Endothelial cell of umbilical vein (primary cell): ENCODE data around the gene COG5. TPM values are rescaled to one million over a fixed set of nuclear protein-coding genes. Genes with fewer than 3 reads are reported as not detected.

Experiments used
- BruUV-seq: library from RNA; stranded (reverse); fragments of 400-500 nt; replicated peaks from 2 replicates; lab custom pipeline; 2021; lab: Mats Ljungman, UMichigan
- CTCF ChIA-PET: fragments of 300-600, 350-600 bp; sonication (Branson Sonifier 250); formaldehyde crosslinking; loops from one replicate; lab custom pipeline; 2021; ENCODE audit warnings: antibody characterized with exemption, inconsistent platforms; lab: Charles Lee
- POLR2A ChIA-PET: fragments of 300-600, 350-600 bp; sonication (Branson Sonifier 250); formaldehyde crosslinking; loops from one replicate; lab custom pipeline; 2021; ENCODE audit warnings: antibody characterized with exemption, inconsistent platforms; lab: Charles Lee
- DNase-seq: peaks from one replicate; pipeline ENCODE4 v3.0.0-alpha.2; 2011; ENCODE audit warnings: low read depth, low spot score
- FAIRE-seq: peaks from 2 replicates; lab custom pipeline; 2011; peaks lifted over from hg19 to GRCh38; lab: Jason Lieb, UNC
- H2AFZ ChIP-seq: 2 replicates; pipeline ENCODE4 v1.6.0; 2012; ENCODE audit warnings: low read depth, low read length, control low read depth, inconsistent platforms
- H3K27ac ChIP-seq: 2 replicates; pipeline ENCODE4 v1.5.1; 2011; ENCODE audit warnings: low read depth, mild to moderate bottlenecking, control low read depth, low read length, moderate library complexity; ENCODE audit not compliant: insufficient read depth
- H3K27me3 ChIP-seq, 2 experiments: 2 replicates each; pipeline versions ENCODE4 v1.6.0 to v1.6.1; 2011; ENCODE audit warnings: low read length in 2 of 2, mixed read lengths in 1 of 2; ENCODE audit not compliant: control insufficient read depth in 2 of 2, insufficient read depth in 2 of 2
- H3K36me3 ChIP-seq, 2 experiments: 2 replicates in 1 of 2; 3 replicates in 1 of 2; pipeline ENCODE4 v1.5.1; 2011; ENCODE audit warnings: low read length in 2 of 2, mild to moderate bottlenecking in 1 of 2, moderate library complexity in 1 of 2; ENCODE audit not compliant: control insufficient read depth in 2 of 2, insufficient read depth in 2 of 2; ENCODE audit errors: extremely low read depth in 1 of 2
- H3K4me1 ChIP-seq: 3 replicates; pipeline ENCODE4 v1.5.1; 2011; ENCODE audit warnings: mild to moderate bottlenecking, low read length; ENCODE audit not compliant: control insufficient read depth, insufficient read depth; ENCODE audit errors: extremely low read depth
- H3K4me2 ChIP-seq: 2 replicates; pipeline ENCODE4 v1.6.1; 2011; ENCODE audit warnings: low read length, control low read depth, mixed read lengths; ENCODE audit not compliant: insufficient read depth
- H3K4me3 ChIP-seq, 3 experiments: fragments of 200-600 bp in 1 of 3; sonication (generic), shearing (Covaris generic) in 1 of 3; replicated peaks in 1 of 3; 2 replicates each; pipeline ENCODE4 v1.5.1; 2011 to 2016; ENCODE audit warnings: control low read depth in 3 of 3, low read length in 3 of 3, mild to moderate bottlenecking in 2 of 3, inconsistent platforms in 1 of 3, low read depth in 1 of 3, moderate library complexity in 1 of 3; ENCODE audit not compliant: insufficient read depth in 1 of 3
- H3K79me2 ChIP-seq: 2 replicates; pipeline ENCODE4 v1.6.0; 2012; ENCODE audit warnings: low read length, inconsistent platforms; ENCODE audit not compliant: control insufficient read depth, insufficient read depth
- H3K9ac ChIP-seq: replicated peaks from 2 replicates; pipeline ENCODE3; 2011; ENCODE audit warnings: low read length, control low read depth; ENCODE audit not compliant: insufficient read depth; ENCODE audit errors: extremely low read depth
- H3K9me1 ChIP-seq: replicated peaks from 3 replicates; pipeline ENCODE4 v1.6.0; 2011; ENCODE audit warnings: mild to moderate bottlenecking, low read length; ENCODE audit not compliant: control insufficient read depth, insufficient read depth; ENCODE audit errors: extremely low read depth
- H3K9me3 ChIP-seq: replicated peaks from 2 replicates; pipeline ENCODE4 v1.5.1; 2012; ENCODE audit warnings: low read length, inconsistent platforms; ENCODE audit not compliant: control insufficient read depth, insufficient read depth
- H4K20me1 ChIP-seq: replicated peaks from 2 replicates; pipeline ENCODE3; 2011; ENCODE audit warnings: mild to moderate bottlenecking, low read length; ENCODE audit not compliant: control insufficient read depth, insufficient read depth; ENCODE audit errors: extremely low read depth
- CTCF ChIP-seq, 2 donors: IDR thresholded peaks; 1 replicate in 1 of 2; 2 replicates in 1 of 2; pipeline ENCODE4 v1.5.1; 2011; ENCODE audit warnings: low read length in 2 of 2, mild to moderate bottlenecking in 2 of 2, moderate library complexity in 2 of 2, control low read depth in 1 of 2, inconsistent platforms in 1 of 2, low read depth in 1 of 2; ENCODE audit not compliant: insufficient read depth in 1 of 2; ENCODE audit errors: extremely low read depth in 1 of 2
- EZH2 ChIP-seq: IDR thresholded peaks from 2 replicates; pipeline ENCODE4 v1.6.1; 2012; ENCODE audit warnings: borderline replicate concordance, low read depth, mild to moderate bottlenecking, moderate library complexity, low read length, inconsistent platforms; ENCODE audit not compliant: severe bottlenecking
- FOS ChIP-seq: IDR thresholded peaks from 2 replicates; pipeline ENCODE4 v1.6.1; 2011; ENCODE audit warnings: mild to moderate bottlenecking, low read length, moderate library complexity, borderline replicate concordance; ENCODE audit not compliant: insufficient read depth
- GATA2 ChIP-seq: IDR thresholded peaks from 2 replicates; pipeline ENCODE4 v1.7.0; 2011; ENCODE audit warnings: low read depth, mild to moderate bottlenecking, moderate library complexity, mixed read lengths, low read length; ENCODE audit not compliant: insufficient read length, insufficient read depth
- JUN ChIP-seq: IDR thresholded peaks from 2 replicates; pipeline ENCODE4 v1.6.1; 2011; ENCODE audit warnings: borderline replicate concordance, low read depth; ENCODE audit not compliant: insufficient read length, insufficient read depth
- MAX ChIP-seq: IDR thresholded peaks from 2 replicates; pipeline ENCODE4 v1.6.1; 2011; ENCODE audit not compliant: insufficient read depth, insufficient read length
- MYC ChIP-seq: IDR thresholded peaks from one replicate; pipeline ENCODE4 v1.6.1; 2011; ENCODE audit warnings: mild to moderate bottlenecking, low read depth, low read length
- dilution Hi-C: fragments of 300-500 bp; cut with MboI; formaldehyde crosslinking; loops from one replicate; pipeline ENCODE4 v1.15.0; 2019; ENCODE audit warnings: low sequenced_read_pairs; ENCODE audit not compliant: extremely low pct_ligation_motif_present
- intact Hi-C: fragments of 100-400 bp; cut with micrococcal nuclease; formaldehyde crosslinking; loops from one replicate; pipeline ENCODE4 v1.10.0; 2022
- polyA plus RNA-seq, 4 experiments: library from polyadenylated mRNA; depleted of rRNA in 3 of 4; stranded (reverse) in 3 of 4; unstranded in 1 of 4; fragments of >200 nt; gene quantifications; 2 replicates each; pipeline versions ENCODE4 v1.2.1 to v1.2.3, GENCODE V29; 2011 to 2012; ENCODE audit warnings: missing spikeins in 1 of 4
- total RNA-seq: library from RNA; stranded (reverse); gene quantifications from 2 replicates; pipeline ENCODE4 v1.2.3, GENCODE V29; 2021

Gene COG5
- total and polyA plus RNA-seq, 2 donors (not counting 3 experiments of a cell fraction or from before 2014, with no cell fraction given) = 18.8 to 45.3 TPM

GRCh38 chr7:107505997-107506673, 57.6 kb downstream of the COG5 start:
- FAIRE-seq (no peak), DNase-seq (no peak)
- no TSS peak for BruUV-seq
- Histone ChIP-seq H3K9ac (no peak overlapping the region), H3K79me2 (no peaks in the 10 kb centered on the region), H4K20me1 (no peaks in the 10 kb centered on the region), H3K27me3 (no peaks in the 10 kb centered on the region), H3K9me1 (no peaks in the 10 kb centered on the region), H3K4me2 (no peak overlapping the region), H3K27ac (no peak overlapping the region), H2AFZ (no peak overlapping the region), H3K9me3 (no peaks in the 10 kb centered on the region), H3K4me3 (no peak overlapping the region), H3K4me1 (peaks cover 3% of the 10 kb centered on the region), H3K36me3 (no peaks in the 10 kb centered on the region)
- TF ChIP-seq FOS (no peak), JUN (no peak), MAX (no peak), EZH2 (no peak), MYC (no peak)
- dilution Hi-C loops (no loop called here), intact Hi-C loops (no loop called here)
- CTCF ChIA-PET = interaction anchor here (1.0 to 1.2 kb wide), 2 partner anchors 14 to 369 kb away, joined by 3 read pairs; no protein-coding TSS in a partner anchor
- POLR2A ChIA-PET = no interaction called here

GRCh38 chr7:107505362-107505761, 58.4 kb downstream of the COG5 start:
- CTCF ChIA-PET = interaction anchor here (1.4 kb wide), 1 partner anchor 10 kb away, joined by 3 read pairs; no protein-coding TSS in a partner anchor
- intact Hi-C loops = no loop called here

More at GRCh38 chr7:107505362-107505761, 58.4 kb downstream of the COG5 start:
- POLR2A ChIA-PET = no interaction called here
- dilution Hi-C loops = no loop called here
- BruUV-seq = no TSS peak
- no peak overlapping the region for H3K4me3 ChIP-seq
- DNase-seq (no peak), FAIRE-seq (no peak)
- no peaks in the 10 kb centered on the region for H3K9me1 ChIP-seq
- no peak overlapping the region for H2AFZ ChIP-seq
- no peaks in the 10 kb centered on the region for H3K79me2 ChIP-seq
- no peak overlapping the region for H3K4me2 ChIP-seq
- H3K27ac ChIP-seq = no peak overlapping the region
- no peaks in the 10 kb centered on the region for H3K27me3 ChIP-seq
- H3K9me3 ChIP-seq = no peaks in the 10 kb centered on the region
- H4K20me1 ChIP-seq = no peaks in the 10 kb centered on the region
- H3K4me1 ChIP-seq = peaks cover 3% of the 10 kb centered on the region
- TF ChIP-seq MAX (no peak), GATA2 (no peak), CTCF (IDR thresholded peaks at IDR 0.05; ENCODE audit: extremely low read depth in 1 of 2, insufficient read depth in 1 of 2, low read depth in 1 of 2, low read length in 2 of 2) (no peak)
- no peaks in the 10 kb centered on the region for H3K36me3 ChIP-seq
- no peak overlapping the region for H3K9ac ChIP-seq
